ENCODE data around the gene MYO3B.

- no peak for TF ChIP-seq CTCF (IDR thresholded peaks at IDR 0.05)
- TF ChIP-seq EZH2phosphoT487 (IDR thresholded peaks at IDR 0.05) = no peak
These were observed 334.3 kb downstream of the MYO3B start for GRCh38 chr2:170512266-170512665.
